ELF-1 (cell line): ENCODE results near the gene CLEC19A.

Source experiments
- DNase-seq: peaks from one replicate; pipeline ENCODE4 v3.0.0-alpha.2; 2016; ENCODE audit warnings: low read depth, low spot score

Gene CLEC19A

GRCh38 chr16:19285431-19285830 lies at the start of gene CLEC19A:
CLEC19A (plus strand) TSS chr16:19285731; CDS start chr16:19285852, 121 bp downstream.
- DNase-seq, result no peak

- no peak for DNase-seq
These were observed 49.6 kb upstream of the CLEC19A start for GRCh38 chr16:19235886-19236285.

- no peak for DNase-seq
These were observed 48.8 kb upstream of the CLEC19A start for GRCh38 chr16:19236561-19237209.

- no peak for DNase-seq
These were observed 47.1 kb upstream of the CLEC19A start for GRCh38 chr16:19238406-19238805.

GRCh38 chr16:19239511-19240155 lies 45.9 kb upstream of the CLEC19A start:
- DNase-seq, result no peak

- DNase-seq, result no peak
These were observed 45.0 kb upstream of the CLEC19A start for GRCh38 chr16:19240494-19240893.

GRCh38 chr16:19241512-19241911 lies 44.0 kb upstream of the CLEC19A start:
- DNase-seq, result no peak

GRCh38 chr16:19242186-19242585 lies 43.3 kb upstream of the CLEC19A start:
- no peak for DNase-seq

- DNase-seq, result no peak
These were observed 42.5 kb upstream of the CLEC19A start for GRCh38 chr16:19242987-19243575.

- no peak for DNase-seq
These were observed 40.1 kb upstream of the CLEC19A start for GRCh38 chr16:19245326-19245925.

- DNase-seq, result no peak
These were observed 32.6 kb upstream of the CLEC19A start for GRCh38 chr16:19252904-19253303.

GRCh38 chr16:19254611-19255010 lies 30.9 kb upstream of the CLEC19A start:
- DNase-seq, result no peak

- DNase-seq, result no peak
These were observed 21.3 kb upstream of the CLEC19A start for GRCh38 chr16:19264123-19264673.

- no peak for DNase-seq
These were observed 20.1 kb upstream of the CLEC19A start for GRCh38 chr16:19265380-19265930.

GRCh38 chr16:19266774-19267173 lies 18.8 kb upstream of the CLEC19A start:
- no peak for DNase-seq

- no peak for DNase-seq
These were observed 16.4 kb upstream of the CLEC19A start for GRCh38 chr16:19269098-19269497.

- DNase-seq, result no peak
These were observed 11.2 kb upstream of the CLEC19A start for GRCh38 chr16:19274165-19274797.

GRCh38 chr16:19278403-19278802 lies 7.1 kb upstream of the CLEC19A start:
- no peak for DNase-seq

GRCh38 chr16:19281246-19281645 lies 4.3 kb upstream of the CLEC19A start:
- no peak for DNase-seq

- no peak for DNase-seq
These were observed 3.4 kb upstream of the CLEC19A start for GRCh38 chr16:19282101-19282500.

GRCh38 chr16:19283637-19284036 lies 1.9 kb upstream of the CLEC19A start:
- DNase-seq, result no peak

- no peak for DNase-seq
These were observed 1.3 kb upstream of the CLEC19A start for GRCh38 chr16:19284207-19284606.
